Hematopoietic multipotent progenitor cell treated with erythropoietin and hydrocortisone succinate and interleukin-3 and kit ligand, for 17 days (in vitro differentiated cells): ENCODE data around the gene PTGES2.
"Not testable (repeated sequence)": the region's sequence is repeated elsewhere in the genome, so short reads cannot be mapped to it uniquely, and the experiment has no call there.

Source experiments
- DNase-seq: peaks from one replicate; pipeline ENCODE4 v3.0.0-alpha.2; 2015; ENCODE audit warnings: low spot score

The PTGES2 gene

DNA sequence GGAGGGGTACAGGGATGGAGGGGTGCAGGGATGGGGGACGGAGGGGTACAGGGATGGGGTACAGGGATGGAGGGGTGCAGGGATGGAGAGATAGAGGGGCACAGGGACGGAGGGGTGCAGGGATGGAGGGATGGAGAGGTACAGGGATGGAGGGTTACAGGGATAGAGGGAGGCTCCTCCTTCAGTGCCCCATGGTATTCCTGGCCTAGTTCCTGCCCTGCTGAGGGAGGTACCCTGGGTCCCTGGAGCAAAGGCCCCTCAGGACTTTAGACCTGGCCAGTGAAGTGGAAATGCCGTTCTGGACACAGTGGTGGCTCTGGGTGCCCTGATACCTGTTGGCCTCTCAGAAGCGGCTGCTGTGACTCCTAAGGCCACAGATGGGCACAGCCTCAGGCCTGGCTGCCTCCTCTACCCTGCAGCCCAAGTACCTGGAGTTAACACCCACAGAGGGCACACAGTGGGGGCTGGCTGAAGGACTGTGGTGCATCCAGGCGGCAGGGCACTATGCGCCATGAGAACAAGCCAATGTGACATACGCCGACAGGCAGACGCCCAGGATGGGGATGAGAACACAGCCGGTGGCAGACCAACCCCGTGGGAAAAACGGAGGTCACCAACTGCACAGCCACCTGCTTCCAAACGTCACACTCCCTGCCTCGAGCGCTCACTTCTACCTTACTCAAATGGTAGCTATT, 8.4 kb downstream of the PTGES2 start:
- DNase-seq, result no peak

DNA sequence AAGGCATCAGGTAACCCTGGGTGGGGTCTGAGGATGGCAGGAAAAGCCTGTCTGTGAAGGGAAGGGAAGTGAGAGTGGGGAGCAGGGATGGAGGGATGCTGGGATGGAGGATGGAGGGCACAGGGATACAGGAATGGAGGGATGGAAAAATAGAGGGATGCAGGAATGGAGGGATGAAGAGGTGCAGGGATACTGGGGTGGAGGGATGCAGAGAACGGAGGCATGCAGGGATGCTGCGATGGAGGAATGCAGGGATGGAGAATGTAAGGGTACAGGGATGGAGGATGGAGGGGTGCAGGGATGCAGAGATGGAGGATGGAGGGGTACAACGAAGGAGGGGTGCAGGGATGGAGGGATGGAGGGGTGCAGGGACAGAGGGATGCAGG, 9.1 kb downstream of the PTGES2 start:
- no peak for DNase-seq

DNA sequence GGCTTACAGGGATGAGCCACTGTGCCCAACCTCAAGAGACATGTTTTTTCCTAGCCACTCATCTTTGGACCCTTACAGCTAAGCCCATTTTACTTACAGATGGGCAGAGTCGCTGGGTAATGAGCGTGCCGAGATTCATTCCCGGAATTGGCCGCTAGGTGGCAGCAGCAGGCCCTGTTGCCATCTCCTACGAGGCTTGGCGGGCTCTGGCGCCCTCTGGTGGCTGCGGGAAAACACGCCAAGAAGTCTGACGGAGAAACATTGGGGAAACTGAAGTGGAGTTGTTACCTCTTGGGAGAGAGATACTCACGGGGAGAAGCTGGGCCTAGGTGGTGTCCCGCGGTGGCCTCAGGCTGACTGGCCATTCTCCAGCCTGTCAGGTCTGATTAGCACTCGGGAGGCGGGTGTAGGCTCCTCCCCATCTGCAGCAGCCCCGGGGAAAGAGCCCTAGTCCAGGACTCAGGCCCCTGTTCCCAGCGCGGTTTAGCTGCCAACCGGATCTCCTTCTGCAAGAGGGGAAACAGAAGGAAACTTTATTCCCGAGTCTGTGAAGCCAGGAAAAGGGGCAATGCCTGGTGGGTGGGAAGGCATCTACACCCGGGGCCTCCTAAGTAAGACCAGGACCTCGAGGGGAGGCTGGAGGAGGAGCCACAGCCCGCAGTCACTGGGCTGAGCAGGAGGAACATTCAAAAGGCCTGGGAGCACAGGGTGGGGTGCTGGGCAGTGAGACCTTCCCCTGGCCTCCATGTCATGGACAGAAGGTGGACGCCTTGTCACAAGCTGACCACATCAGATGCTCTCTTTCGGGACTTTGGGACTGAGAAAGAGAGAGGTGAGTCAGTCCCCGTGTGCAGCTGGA, 9.7 kb downstream of the PTGES2 start:
- peak; percentile 98 for DNase-seq

DNA sequence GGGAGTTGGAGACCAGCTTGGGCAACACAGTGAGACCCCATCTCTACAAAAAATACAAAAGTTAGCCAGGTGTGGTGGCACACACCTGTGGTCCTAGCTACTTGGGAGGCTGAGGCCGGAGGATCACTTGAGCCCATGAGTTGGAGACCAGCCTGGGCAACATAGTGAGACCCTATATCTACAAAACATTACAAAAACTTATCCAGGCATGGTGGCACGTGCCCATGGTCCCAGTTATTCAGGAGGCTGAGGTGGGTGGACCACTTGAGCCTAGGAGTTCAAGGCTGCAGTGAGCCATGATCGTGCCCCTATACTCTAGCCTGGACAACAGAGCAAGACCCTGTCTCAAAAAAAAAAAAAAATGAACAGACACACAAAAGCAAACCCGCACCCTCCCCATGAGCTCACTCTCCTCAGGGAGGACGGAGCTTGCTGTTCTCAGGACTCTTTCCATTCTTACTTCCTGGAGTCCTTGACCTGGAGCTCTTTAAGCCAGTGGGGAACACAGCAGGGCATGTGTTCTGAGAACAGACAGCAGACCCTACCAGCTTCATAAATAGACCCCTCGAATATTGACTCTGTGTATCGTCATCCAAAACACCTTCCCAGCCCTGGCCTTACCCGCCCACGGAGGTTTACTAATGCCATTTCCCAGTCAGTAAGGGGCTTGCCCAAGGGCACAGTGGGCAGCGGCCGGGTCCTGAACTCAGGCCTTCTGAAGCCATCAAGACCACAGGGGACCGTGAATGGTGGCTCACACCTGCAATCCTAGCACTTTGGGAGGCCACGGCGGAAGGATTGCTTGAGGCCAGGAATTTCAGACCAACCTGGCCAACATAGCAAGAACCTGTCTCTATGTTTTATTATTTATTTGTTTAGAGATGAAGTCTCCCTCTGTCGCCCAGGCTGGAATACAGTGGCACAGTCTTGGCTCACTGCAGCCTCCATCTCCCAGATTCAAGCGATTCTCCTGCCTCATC, 11.1 kb downstream of the PTGES2 start:
- peak; percentile 38 for DNase-seq

- peak; percentile 93 for DNase-seq
Measured at GRCh38 chr9:128115187-128116103, 12.1 kb downstream of the PTGES2 start.

DNA sequence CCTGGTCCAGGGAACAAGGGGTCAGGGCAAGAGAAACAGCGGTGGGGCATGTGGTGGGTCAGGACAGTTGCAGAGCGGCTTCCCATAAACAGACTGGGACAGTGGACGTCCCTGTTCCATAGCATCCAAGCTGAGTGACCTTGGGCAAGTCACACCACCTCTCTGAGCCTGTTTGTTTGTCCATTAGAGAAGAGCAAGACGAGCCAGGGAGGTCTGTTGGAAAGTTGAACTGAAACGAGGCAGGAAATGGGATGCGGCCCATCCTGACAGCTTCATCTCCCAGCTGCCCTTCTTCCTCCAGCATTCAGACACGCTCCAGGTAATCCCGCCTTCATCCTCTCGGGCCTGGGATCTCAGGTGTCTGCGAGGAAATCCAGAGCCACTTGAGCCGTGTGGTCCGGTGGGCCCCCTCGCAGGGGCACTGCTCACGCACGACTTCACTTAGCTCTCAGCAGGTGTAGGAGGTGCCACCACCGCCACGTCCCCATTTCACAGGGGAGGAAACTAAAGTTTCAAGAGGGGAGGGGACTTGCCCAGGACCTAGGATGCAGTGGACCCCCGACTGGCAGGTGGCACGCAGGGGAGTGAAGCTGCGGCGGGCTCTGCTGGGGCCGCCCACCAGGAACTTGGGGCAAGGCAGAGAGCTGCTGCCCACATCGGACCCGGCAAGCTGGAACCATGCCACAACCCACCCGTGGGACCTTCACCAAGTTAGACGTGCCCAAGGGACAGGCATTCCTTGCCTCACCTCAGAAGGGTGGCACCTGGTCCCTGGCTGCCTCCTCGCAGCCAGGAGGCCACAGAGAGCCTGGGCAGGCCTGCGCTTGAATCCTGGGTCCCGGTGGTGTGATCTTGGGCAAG, 13.0 kb downstream of the PTGES2 start:
- peak; percentile 27 for DNase-seq

DNA sequence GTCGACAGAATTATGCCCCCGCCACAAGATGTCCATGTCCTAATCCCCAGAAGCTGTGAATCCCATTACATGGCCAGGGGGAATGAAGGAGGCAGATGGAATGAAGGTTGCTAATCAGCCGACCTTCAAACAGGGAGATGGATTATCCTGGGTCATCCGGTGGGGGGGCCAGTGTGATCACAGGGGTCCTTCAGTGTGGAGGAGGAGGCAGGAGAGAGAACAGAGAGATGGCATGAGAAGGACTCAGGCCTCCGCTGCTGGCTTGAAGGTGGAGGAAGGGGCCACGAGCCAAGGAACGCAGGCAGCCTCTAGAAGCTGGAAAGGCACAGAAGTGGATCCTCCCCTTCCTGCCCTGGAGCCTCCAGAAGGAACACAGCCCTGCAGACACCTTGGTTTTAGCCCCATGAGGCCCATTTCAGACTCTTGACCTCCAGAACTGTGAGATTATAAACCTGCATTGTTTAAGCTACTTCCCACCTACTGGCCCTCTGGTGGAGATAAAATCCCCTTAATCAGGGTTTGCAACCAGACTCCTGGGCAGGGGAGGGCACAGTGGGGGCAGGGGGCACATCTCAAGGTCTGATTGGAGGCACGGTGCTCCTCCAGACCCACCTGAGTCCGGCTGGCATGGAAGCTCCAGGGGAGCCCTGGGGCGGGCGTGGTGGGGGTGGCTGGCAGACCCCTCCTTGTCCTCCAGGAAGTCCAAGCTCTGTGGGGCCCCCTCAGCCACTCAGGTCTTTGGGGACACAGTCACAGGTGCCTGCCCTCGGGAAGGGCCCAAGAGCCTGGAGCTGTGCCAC, 13.8 kb downstream of the PTGES2 start:
- DNase-seq, result no peak

GRCh38 chr9:128111726-128112125, 15.8 kb downstream of the PTGES2 start:
- DNase-seq, result not testable (repeated sequence)

DNA sequence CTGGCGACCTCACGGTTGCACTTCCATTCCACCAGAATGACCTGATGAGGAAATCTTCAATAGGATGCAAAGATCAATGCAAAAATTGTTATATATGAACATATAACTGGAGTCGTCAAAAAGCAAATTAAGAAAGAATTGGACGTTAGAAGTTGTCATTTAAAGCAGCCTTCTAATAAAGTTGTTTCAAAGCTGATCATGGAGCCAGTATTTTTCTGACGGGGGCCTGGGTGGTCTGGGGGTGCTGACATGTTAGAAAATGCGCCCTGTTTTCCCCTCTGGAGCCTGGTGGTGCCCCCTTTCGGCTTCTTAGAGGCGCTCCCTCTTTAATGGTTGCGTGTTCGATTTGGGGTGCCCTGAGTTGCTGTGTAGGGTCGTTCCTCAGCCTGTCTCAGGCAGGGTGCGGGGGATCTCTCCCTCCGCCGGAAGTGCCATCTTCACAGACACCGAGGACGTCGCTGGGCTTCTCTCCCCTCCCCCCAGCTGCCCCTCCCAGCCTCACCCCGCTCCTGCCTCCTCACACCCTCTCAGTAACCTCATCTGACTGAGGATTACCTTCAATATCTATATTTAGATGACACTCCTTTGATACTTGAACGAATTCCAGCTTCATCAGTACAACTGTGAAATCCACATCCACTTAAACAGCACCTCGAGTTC, 18.3 kb downstream of the PTGES2 start:
- DNase-seq, result no peak

GRCh38 chr9:128108269-128109049, 19.1 kb downstream of the PTGES2 start:
- no peak for DNase-seq

DNA sequence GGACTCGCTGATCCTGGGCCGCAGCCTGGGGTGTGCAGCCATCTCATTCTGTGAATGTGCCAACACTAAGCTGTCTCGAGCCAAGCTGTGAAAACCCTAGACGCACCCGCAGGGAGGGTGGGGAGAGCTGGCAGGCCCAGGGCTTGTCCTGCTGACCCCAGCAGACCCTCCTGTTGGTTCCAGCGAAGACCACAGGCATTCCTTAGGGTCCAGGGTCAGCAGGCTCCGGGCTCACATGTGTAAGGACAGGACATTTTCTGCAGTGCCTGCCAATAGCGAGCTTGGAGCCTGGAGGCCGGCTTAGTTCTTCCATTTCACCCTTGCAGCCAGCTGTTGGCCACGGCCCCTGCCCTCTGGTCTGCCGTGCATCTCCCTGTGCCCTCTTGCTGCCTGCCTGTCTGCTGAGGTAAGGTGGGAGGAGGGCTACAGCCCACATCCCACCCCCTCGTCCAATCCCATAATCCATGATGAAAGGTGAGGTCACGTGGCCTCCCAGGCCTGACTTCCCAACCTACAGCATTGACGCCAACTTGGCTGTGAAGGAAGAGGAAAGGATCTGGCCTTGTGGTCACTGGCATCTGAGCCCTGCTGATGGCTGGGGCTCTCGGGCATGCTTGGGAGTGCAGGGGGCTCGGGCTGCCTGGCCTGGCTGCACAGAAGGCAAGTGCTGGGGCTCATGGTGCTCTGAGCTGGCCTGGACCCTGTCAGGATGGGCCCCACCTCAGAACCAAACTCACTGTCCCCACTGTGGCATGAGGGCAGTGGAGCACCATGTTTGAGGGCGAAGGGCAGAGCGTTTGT, 19.9 kb downstream of the PTGES2 start:
- DNase-seq, result no peak

DNA sequence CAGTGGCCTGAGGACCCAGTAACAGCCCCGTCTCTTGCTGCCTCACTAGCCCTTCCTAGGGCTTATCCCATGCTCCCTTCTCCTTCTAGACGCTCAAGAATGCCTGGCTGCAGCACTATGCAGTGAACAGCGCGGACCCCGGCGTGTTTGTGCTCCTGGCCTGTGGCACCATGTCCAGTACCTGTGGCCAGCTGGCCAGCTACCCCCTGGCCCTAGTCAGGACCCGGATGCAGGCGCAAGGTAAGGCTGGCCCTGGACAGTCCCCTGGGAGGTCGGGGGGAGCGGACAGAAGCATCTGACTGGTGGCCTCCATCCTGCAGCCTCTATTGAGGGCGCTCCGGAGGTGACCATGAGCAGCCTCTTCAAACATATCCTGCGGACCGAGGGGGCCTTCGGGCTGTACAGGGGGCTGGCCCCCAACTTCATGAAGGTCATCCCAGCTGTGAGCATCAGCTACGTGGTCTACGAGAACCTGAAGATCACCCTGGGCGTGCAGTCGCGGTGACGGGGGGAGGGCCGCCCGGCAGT, 20.5 kb downstream of the PTGES2 start:
- DNase-seq, result no peak

GRCh38 chr9:128106181-128106939, 21.2 kb downstream of the PTGES2 start:
- DNase-seq, result no peak

DNA sequence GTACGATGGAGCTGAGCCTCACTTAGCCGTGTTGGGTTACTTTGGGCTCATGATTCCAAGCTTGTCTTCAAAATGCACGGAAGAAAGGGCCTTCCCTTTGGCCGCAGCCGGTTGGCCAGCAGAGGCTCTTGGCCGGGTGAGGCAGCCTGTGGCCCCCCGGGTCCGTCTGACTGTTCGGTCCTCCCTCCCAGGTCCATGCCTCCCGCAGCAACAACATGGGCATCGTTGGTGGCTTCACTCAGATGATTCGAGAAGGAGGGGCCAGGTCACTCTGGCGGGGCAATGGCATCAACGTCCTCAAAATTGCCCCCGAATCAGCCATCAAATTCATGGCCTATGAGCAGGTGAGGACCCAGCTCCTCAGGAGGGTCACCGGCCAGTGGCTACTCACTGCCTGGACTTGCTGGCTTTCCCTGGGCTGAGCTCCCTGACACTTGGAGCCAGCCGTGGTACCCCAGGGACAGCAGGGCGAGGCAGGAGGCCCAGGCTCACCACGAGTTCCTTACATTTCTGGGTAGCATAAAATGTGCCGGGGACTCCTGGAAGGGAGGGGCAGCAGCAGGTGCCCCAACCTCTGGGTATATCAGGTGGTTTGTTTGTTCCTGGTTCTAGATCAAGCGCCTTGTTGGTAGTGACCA, 21.9 kb downstream of the PTGES2 start:
- DNase-seq, result no peak

GRCh38 chr9:128104171-128104618, 23.3 kb downstream of the PTGES2 start:
- DNase-seq, result no peak

- DNase-seq, result no peak
Measured at GRCh38 chr9:128103589-128103962, 24.0 kb downstream of the PTGES2 start.
